ENCODE data around the gene ATG10.

ATG10 gene

GRCh38 chr5:82168294-82168693, 196.5 kb downstream of the ATG10 start:
- no peak for DNase-seq

GRCh38 chr5:82169892-82170291, 198.1 kb downstream of the ATG10 start:
- no peak for DNase-seq

DNA sequence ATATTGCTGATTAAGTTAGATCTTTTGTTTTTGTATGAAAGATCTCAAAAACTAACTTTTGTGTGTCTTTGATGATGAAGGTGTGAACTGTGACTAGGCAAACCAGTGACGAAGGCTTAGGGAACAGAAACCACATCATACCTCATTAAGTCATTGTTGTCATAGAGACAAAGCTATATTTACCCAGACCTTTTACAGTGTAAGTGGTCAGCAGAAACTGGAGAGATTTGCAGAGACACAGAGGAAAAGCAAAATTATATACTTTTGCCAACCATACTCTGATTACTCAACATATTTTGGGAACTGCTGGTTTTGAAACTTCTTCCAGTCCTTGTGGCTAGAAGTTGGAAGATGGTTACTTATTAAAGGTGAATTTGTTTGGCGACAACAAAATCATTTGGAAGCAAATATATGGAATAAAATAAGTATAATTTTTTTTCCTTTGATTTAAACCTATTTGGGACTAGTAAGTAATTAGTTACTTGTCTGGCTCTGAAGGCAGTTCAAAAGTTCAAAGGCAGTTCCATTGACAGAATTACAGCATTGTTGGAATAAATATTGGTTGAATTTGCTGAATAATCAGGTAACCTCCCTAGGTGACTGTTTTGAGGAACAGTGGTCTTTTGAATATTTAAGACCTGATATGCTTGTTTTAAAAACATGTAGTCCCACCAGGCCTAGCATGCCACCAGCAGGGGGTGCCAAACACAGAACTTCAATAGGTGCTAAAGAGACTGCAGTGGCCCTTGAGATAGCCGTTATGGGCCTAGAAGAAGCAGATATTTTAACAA, 202.5 kb downstream of the ATG10 start:
- peak in 5 of 6 experiments; percentile 1 to 37 (median 23) for DNase-seq

- no peak for DNase-seq
Measured at GRCh38 chr5:82174919-82175219, 203.0 kb downstream of the ATG10 start.

DNA sequence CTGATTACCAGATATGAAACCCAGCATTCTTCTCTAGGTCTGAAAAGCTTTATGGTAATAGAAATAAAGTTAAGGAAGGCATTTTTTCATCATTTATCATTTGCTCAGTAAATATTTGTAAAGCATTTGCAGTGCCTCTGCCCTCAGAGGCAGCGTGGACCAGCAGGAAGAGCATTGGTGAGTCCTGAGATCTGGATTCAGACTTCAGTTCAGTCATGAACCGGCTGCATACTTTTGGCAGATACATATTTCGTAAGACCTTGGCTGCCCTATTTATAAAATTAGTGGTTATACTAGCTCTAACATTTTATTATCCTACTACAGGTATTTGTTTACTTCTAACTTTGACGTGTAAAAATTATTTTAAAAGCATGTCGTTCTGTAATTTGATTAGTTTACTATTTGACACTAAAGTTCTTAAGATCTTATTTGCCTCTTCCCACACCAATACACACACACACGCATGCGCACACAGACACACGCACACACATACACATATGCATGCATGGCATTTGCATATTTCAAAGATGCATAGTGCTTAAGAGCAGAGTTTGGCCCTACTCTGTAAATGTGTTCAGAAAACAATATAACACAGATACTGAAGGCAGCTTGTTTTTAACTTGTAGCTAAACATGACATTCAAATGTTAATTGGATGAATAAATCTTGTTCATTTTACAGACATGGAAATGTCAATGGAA, 204.4 kb downstream of the ATG10 start:
- no peak for DNase-seq

GRCh38 chr5:82178378-82178777, 206.6 kb downstream of the ATG10 start:
- no peak for DNase-seq

GRCh38 chr5:82182662-82183061, 210.8 kb downstream of the ATG10 start:
- no peak for DNase-seq

DNA sequence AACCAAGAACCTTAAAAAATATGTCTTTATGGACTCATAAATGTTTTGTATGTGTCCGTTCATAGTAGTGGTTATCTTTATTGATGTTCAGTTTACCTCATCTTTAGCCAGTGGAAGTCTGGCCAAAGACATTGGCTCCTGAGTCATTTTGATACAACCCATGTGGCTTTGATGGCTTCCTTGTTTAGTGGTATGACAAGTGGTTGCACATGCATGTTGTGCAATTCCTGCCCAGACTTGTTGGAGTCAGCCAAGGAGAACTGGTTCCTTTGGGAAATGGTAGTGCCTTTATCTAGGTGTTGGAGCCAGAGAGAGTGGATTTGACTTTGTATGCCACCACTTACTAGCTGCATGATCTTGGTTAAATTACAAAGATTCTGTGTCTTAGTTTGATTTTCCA, 212.0 kb downstream of the ATG10 start:
- no peak for DNase-seq

- no peak for DNase-seq
Measured at GRCh38 chr5:82185851-82186250, 214.0 kb downstream of the ATG10 start.

GRCh38 chr5:82197550-82197949, 225.7 kb downstream of the ATG10 start:
- no peak for DNase-seq

- no peak for DNase-seq
Measured at GRCh38 chr5:82204567-82204966, 232.7 kb downstream of the ATG10 start.

DNA sequence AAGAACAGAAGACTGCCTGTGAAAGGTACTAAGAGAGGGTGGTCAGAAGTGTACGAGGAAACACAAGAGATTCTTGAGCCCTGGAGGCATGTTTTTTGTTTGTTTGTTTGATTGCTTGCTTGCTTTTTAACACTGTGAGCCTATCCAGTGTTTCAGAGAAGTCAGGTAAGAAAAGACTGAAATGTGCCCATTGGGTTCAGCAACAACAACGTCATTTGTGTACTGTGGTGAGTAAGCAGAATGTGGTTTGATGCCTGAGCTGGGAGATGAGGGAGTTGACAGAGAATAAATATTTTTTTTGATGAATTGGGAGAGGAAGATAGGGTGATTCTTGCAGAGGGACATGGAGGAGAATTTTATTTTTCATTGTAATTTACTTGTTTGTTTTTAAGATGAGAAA, 233.2 kb downstream of the ATG10 start:
- DNase-seq: no peak

DNA sequence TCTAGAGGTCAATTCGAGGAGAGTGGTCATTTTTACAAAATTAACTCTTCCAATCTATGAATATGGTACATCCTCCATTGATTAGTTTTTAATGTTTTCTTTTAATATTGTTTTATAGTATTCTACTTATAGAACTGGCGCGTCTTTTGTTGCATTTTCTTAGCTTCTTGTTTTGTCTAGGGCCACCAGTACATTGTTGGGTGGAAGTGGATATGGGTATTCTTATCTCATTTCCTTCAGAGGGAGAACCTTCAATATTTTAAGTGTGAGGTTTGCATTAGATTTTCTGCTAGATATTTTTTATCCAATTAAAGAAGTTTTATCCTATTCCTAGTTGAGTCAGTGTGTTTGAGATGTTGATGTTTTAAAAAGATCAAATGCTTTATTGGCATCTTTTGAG, 236.5 kb downstream of the ATG10 start:
- no peak for DNase-seq

DNA sequence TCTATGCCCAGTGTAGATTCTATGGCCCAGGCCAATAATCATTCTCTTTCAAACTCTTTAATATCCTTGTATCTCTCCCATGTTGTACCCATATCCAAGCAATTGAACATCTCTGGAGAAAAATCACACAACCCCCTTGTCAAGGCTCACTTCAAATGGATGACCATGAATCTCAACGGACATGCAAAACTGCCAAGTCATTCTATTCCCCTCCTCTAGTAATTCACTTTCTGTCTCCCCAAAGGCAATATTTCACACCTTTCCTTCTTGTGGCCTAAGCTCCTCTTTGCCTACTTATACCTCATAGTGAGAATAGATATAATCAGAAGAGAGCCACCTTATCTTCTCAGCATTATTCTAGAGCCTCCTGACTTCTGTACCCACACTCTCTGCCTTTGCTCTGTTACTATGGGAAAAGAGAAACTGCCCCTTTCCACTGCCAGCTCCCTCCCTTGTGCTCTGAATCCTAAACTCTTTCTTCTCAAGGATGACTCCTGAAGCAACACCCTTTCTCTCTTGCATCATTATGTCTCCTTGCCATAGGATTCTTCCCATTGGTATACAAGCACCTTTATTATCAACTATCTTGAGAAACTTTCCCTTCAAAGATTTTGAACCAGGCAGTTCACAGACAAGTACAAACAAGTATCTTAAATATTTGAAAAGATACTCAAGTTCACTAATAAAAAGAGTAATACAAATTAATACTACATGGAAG, 240.2 kb downstream of the ATG10 start:
- DNase-seq: no peak

DNA sequence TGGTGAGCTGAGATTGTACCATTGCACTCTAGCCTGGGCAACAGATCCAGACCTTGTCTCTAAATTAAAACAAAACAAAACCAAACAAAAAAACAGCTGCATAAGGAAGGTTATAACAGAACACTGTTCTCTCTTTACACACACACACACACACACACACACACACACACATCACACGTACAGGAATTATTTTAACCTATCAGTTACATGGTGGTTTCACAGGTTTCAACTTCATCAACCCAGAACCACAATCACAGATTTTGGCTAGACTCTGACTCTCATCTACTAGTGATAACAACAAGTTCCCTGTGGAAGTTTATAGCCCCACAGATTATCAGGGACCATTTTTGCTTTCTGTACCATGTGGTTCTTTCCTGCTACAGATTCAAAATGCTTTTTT, 246.1 kb downstream of the ATG10 start:
- DNase-seq: no peak

- no peak for DNase-seq
Measured at GRCh38 chr5:82218374-82219156, 246.7 kb downstream of the ATG10 start.

DNA sequence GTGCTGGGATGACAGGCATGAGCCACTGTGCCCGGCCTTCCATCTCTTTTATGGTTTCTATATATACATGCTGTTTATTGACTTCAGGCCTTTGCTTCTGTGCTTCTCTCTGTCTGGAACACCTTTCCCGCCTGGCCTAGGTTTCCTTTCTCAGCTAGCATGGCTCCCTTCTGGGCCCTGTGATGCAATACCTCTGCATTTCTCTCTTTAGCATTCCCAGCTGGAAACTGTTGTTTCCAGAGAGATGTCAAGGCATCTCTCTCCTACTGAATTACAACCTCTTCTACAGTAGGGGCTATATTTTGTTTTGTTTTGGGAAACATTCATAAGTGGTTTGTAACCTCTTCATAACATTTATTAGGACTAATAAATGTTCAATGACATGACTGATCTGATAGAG, 249.2 kb downstream of the ATG10 start:
- DNase-seq: no peak

DNA sequence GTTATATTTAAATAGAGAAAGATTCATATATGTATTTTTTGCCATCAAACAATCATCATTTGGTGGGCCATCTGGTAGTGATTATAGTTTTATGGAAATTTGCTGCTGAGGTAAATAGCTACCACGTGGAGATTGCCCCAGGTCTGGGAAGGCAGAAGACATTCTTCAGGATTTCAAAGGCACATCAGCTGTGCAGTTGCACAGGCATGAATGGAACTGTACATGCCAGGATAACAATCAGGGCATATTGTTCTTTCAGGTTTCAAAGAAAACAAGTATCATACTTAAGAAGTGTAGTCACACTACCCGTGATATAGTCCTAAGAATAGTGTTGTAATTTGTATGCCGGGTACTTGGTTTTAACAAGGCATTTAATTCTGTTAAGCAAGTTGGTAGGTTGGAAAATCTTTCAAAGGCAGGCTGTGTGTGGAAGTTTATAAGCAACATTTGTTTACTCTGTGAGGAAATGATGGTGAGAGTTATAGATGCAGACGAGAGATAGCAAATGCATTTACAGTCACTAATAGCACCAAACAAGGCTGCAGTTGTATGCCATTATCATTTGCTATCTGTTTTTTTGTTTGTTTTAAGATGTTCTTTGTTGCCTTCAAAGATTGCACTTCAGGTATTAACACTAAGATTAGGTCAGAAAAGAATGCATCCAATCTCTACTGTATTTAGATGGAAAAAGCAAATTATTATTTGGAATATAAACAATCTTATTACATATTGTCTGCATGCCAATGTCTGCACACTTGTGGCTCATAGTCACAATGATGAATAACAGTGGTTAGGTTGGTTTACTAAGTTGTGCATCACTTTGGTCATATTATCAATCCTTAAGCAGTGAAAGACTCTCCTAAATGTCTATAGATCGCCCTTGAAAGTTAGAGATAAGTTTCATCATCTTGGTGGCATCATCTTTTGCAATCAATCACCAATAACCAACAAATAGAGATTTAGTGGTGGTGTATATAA, 251.1 kb downstream of the ATG10 start:
- DNase-seq: no peak

- peak; percentile 15 to 67 (median 38) for DNase-seq
Measured at GRCh38 chr5:82225525-82226172, 253.8 kb downstream of the ATG10 start.

- DNase-seq: no peak
Measured at GRCh38 chr5:82234885-82235284, 263.1 kb downstream of the ATG10 start.

GRCh38 chr5:82244151-82244550, 272.3 kb downstream of the ATG10 start:
- DNase-seq: no peak
